Measurements from ENCODE around the gene INTS7.
A peak's percentile ranks its signal among the peaks of the same experiment; 100 is the strongest.

GRCh38 chr1:211928290-211928801 lies 107.0 kb downstream of the INTS7 start:
- no peak for TF ChIP-seq POLR2AphosphoS5 (IDR thresholded peaks at IDR 0.05)
- TF ChIP-seq EP300 (IDR thresholded peaks at IDR 0.05) = peak in 1 of 4 donors; percentile 27
- TF ChIP-seq, protein P1, sequence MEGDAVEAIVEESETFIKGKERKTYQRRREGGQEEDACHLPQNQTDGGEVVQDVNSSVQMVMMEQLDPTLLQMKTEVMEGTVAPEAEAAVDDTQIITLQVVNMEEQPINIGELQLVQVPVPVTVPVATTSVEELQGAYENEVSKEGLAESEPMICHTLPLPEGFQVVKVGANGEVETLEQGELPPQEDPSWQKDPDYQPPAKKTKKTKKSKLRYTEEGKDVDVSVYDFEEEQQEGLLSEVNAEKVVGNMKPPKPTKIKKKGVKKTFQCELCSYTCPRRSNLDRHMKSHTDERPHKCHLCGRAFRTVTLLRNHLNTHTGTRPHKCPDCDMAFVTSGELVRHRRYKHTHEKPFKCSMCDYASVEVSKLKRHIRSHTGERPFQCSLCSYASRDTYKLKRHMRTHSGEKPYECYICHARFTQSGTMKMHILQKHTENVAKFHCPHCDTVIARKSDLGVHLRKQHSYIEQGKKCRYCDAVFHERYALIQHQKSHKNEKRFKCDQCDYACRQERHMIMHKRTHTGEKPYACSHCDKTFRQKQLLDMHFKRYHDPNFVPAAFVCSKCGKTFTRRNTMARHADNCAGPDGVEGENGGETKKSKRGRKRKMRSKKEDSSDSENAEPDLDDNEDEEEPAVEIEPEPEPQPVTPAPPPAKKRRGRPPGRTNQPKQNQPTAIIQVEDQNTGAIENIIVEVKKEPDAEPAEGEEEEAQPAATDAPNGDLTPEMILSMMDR (IDR thresholded peaks at IDR 0.05) = no peak

Measured in upper lobe of left lung (tissue), 4 donors.